Colon (tissue), 2 donors: ENCODE data around the gene CABLES2.
"Not testable (repeated sequence)": the region's sequence is repeated elsewhere in the genome, so short reads cannot be mapped to it uniquely, and the experiment has no call there.

ENCODE experiments used
- FAIRE-seq: peaks from 2 replicates; lab custom pipeline; 2012; peaks lifted over from hg19 to GRCh38; lab: Jason Lieb, UNC
- donor health status: control.
- donor health status: control.

Gene CABLES2

DNA sequence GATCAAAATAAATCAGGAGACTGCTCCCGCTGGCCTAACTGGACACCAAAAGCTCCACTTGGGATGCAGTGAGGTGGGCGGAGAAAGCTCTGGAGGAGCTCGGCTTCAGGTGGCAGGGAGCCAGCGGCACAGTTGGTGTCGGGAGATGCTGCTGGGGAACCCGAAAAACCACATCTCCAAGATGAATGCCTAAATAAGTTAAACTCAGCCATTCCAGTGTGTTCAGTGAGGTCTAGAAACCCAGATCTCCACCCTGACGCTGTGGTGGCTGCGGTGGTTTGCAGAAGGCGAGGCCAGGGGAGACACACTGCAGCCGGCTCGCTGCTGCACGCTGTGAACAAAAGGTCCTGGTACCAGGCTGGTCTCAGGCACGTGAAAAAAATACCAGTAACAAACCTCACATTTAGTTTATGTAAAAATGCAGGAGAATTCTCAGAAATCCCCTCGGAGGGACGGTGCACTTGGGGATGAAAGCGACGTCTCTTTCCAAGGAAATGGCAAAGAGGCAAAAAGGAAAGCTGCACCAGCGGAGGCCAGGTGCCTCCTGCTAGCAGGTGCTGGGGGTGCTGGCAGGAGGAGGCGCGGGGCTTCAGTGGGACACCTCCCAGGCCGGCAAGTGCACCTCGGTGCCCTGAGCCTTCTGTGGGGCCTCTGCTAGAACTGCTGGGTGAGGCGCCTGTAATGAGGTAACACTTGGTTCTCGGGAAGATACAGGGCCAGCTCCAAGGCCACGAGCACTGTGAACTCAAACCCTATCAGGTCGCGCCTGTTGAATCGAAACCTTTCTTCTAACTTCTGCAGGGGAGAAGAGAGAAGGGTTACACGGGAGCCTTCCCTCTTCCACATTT is 16.5 kb downstream of the CABLES2 start:
- FAIRE-seq = no peak

DNA sequence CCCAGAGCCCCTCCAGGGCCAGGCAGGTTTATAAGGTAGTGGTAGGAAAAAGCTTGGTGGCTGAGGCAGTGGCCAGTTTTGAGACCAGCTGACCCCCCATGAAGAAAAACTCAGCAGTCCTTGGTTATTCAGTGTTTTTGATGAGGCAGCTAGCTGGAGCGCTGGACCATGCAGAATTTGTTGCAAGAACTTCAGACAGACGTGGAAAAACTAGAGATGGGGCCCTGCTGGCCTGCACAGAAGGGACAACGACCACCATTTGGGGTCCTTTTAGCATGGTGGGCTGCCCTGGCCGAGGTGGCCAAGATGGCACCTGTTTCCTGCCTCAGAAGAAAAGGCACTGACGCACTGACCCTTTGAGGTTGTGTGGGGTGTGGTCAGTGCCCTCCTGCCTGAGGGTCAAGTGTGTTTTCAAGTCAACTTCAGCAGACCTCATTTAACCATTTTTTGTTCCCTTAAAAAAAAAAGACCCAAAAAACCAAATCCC is 17.4 kb downstream of the CABLES2 start:
- no peak for FAIRE-seq

DNA sequence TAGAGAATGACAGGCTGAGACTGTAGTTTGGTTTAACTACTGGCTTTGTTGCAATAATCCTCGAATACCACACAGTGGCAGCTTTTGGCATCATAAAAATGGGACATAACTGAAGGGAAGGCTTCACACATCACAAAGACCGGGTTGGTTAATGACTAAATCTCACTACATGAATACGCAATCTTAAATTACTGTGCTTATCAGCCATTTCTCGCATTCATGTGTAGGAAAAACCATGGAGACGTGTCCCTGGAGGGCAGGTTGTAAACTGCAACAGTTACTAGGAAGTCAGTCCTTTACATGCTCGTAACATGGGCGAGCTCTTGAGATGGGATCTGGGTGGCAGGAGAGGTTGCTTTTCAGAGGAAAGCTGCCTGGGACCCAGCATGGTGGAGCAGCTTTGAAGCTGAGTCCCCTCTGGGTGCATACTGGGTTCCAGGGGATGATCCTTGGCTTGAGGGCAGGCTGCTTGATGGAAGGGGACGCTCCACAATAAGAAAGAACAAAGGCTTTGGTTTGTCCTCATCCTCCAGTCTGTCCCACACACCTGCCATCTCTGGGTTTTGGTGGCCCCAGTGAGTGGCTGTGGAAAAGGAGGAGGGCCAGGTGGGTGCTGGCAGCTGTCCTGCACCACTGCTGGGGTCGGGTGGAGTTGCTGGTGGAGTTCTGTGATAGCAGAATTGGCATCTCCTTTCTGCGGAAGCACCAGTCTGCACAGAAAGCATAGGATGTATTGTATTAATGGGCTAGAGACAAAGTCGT is 18.1 kb downstream of the CABLES2 start:
- no peak for FAIRE-seq

DNA sequence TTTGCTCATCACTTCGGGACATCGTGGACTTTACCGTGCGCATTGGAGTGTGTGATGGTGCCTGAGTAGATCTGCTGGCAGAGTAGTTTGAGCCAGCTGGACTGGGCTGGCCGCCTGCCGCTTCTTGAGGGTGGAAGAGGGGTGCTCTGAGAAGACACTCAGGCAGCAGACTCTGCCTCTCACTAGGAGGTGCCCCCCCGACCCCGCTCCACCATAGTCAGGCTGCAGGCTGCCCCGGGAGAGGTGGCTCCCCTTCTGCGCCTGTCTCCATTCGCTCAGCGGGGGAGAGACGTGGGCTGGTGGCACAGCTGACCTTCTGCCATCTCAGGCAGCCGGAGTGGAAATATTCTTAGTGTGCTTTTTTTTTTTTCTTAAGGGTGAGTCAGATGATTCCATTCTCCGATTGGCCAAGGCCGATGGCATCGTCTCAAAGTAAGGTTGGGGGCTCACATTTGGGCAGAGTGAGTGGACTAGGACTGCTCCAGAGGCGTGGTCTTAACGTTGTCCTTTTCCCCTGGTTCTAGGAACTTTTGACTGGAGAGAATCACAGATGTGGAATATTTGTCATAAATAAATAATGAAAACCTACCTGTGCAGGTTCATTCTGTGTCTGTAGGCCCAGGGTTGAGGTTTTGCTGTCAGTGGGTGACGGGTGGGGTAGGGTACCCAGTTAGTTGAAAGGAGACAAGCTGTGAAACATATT is 19.0 kb downstream of the CABLES2 start:
- FAIRE-seq = no peak

DNA sequence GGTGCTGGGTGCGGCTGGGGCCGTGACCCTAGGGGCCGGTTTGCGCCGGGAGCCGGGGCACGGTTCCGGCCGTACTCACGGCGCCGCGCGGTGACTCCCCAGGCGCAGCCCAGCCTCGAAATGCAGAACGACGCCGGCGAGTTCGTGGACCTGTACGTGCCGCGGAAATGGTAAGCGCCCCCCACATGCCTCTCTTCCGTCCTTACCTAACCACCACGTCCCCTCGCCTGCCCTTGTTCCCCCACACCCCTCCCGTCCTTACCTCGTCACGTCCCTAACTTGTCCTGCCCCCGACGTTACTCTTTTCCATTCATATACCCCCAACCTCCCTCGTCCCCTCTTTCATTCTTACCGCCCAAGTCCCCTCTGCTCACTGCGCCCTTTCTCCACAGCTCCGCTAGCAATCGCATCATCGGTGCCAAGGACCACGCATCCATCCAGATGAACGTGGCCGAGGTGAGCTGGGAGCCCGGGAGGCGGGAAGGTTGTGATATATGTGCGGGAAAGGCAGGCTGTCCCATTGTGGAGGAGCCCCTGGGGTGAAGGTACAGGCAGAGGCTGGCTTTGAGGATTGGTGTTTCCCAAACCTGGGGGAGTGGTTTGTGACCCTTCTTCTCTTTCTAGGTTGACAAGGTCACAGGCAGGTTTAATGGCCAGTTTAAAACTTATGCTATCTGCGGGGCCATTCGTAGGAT is 19.7 kb downstream of the CABLES2 start:
- FAIRE-seq = no peak

DNA sequence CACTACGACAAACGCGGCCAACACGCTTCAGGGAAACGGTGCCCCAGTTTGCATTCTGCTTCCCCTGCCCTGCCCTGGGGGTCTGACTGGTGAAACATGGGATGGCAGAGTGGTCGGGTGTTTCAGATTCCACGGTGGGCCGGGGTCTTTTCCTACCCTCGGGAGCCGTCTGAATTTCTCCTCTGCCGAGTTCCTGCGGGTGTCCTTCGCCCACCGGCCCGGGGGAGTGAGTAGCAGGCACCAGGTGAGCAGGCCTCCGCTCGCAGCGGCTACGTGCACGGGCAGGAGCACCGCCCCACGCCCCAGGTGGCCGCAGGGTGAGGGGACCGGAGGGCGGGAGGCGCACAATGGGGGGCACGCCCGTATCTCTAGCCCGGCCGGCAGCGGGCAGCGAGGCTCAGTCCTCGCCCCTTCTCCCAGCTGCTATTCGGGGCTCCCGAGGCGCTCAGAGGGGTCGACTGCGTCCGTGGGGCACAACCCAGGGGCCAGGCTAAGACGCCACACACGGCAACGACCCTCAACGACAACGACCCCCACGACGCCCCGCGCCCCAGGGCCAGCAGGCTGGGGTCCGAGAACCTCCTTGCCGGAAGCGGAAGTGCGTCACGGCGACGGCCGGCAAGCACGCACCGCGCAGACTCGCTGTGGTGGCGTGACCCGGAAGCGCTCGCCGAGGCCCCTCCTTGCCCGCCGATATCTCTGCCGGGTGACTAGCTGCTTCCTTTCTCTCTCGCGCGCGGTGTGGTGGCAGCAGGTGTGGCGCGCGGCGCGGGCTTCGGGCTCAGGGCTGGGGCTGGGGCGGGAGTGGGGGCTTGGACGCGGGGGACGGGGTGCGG is 20.5 kb downstream of the CABLES2 start, which contains the start of gene RPS21:
RPS21 (plus strand) TSS at position 721 of the 836 bp plus-strand sequence. CDS start 236 bp downstream, outside the sequence.
- no peak for FAIRE-seq

DNA sequence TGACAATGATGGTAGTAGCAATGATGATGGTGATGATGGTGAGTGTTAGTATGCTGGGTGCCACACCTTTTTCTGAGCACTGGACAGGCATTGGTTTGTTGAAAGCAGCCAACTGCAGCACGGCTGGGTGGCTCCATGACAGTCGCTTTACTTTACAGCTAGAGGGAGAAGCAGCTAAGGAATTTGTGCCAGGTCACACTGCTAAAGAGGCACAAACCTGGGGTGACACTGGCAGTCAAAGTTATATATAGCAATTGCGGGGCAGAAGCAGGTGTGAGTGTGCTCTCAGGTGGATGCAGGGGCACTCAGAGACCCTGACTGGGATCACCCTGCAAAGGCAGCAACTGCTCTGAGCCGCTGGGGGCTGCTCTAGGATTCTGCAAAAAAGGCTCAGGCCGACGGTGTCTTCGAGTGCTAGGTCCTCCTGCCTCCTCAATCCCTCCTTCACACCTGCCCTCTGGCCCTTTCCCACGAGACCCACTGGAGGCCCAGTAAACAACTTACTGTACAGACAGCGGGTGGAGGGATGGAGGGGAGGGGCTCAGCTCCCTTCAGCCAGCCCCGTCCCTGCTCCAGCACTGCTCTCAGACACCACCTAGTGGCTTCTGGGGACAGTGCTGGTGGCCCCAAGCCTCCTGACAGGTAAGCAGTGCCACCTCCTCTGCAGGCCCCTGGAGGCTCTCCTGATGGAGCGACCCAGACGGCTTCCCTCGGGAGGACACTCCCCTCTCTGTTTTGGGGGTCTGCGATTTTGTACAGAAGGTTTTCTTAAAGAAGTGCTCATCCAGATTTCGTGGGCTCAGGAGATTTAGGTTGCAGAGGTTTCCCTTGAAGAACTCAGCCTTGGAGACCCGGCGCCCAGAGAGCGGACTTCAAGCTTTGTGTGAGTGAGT is 24.5 kb downstream of the CABLES2 start:
- FAIRE-seq = no peak

DNA sequence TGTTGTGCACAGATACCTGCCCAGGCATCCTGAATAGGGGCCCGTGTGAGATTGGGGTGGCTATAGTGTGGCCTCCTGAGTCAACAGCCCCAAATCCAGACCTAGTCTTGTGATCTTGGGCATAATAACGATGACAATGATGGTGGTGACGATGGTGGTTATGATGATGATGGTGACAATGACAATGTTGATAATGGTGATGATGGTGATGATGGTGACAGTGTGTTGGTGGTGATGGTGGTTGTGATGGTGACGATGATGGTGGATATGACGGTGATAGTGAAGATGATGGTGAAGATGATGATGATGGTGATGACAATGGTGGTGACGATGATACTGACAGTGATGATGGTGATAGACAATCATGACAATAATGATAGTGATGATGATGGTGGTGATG is 25.2 kb downstream of the CABLES2 start:
- no peak for FAIRE-seq

DNA sequence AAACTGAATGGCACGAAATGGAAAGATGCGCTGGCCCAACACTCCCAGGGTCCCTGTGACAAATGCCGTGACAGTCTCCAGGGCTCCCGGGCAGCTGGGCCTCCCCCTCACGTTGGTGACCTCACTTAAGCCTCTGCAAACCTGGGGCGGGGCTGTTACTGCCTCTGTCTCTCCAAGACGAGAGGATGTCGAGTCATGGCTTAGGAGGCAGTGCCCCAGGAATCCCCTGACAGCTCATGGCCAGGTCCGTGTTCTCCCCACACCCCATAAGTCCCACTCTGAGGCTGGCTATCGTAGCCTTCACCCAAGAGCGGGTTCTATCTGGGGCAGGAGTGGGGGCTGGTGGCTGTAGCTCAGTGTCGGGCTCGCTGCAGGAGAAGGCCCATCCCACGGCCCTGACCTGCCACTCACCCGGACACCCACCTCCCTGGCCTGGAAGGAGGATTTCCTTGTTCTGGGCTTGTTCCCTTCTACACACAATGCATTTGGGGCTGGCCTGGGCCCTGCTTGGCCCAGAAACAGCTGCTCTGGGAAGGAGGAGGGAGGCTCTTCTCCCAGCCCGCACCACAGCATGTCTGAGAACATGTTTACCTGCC is 25.8 kb downstream of the CABLES2 start:
- FAIRE-seq = no peak

DNA sequence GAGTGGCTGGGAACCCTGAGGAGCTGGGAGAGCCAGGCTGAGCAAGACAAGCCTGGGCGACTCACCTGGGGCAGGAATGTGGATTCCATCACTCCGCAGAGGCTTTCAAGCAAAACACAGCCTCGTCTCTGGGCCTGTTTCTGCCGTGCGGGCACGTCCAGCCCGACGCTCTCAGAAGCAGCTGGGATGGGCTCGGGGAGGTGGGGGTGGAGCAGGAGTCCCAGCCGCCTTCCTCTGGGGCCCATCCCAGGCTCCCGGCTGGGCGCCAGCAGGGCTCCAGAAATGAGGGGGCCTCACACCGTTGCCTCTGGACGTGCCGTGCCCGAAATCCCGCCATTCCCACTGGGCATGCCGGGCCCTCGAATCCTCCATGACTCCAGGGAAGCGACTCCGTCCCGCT is 28.9 kb downstream of the CABLES2 start:
- FAIRE-seq = no peak

DNA sequence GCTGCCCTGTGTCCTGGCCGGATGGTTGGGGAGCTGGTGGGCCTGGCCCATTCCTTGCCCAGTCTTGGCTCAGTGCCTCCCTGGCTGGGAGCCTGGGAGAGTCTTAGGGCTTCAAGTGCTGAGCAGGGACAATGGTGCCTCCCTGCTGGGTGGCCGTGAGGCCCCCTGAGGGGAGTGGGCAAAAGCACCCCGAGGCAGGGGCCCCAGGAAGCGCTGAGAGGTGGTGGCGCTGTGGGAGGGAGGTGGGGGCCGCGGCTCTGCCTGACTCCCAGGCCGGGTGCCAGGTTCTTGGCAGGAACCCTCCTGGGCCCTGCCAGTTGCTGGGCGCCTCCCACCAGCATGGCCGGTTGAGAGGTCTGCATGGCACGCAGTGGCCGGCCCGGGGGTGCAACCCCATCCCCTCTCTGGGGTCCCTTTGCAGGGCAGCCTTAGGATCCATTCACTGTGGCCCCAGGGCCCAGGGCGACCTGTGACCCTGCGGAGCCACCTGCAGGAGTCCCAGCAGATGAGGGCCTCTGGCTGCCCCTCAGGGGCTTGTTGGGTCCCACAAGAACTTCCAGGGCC is 29.4 kb downstream of the CABLES2 start:
- FAIRE-seq = no peak

DNA sequence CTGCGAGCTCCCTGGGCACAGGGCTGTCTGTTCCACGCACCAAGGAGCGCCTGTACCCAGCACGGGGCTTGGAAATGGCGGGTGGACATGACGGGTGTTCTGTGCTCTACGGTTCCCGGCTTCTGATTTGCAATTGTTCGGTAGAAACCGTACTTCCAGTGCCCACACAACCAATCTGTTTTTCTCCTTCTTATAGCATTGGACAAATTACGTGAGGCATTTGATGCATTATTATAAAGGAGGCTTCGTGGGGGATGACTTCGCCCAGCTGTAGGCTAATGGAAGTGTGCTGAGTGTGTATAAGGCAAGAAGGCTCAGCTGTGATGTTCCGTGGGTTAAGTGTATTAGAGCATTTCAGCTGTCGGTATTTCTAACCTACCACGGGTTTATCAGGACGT is 30.0 kb downstream of the CABLES2 start:
- no peak for FAIRE-seq

DNA sequence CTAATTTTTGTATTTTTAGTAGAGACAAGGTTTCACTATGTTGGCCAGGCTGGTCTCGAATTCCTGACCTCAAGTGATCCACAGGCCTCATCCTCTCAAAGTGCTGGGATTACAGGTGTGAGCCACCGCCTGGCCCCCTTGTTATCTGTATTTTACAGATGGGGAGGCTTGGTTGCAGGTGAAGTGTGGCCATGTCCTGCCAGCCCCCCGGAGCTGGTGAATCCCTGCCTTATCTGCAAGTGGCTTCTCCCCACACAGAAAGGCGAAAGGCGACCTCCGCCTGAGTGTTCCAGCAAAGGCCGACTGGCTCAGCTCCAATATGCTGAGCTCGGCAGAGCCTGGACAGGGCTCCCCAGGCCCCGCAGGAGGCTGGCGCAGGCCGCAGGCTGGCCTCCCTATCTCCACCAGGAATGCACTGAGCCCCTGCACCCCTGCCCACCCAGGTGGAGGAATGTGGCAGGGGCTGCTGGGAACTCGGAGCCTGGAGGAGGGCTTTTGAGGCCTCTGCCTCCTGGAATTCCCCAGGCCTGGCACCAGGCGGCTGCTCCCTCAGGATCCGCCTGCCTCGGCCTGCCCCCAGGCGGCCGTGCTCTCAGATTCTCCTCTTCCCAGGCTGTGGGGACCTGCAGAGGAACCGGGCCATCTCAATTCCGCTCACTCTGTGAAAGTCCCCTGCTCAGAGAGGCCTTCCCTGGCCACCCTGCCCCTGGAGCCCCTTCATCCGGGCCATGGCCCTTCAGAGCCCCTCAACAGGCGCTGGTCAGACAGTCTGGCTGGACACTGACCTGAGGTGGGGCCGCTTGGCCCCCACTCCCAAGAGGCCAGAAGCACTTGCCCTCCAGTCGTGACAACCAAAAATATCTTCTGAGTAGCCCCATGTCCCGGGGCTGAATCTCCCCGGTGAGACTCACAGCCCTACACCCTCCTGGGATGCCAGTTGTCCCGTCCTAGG is 30.7 kb downstream of the CABLES2 start:
- FAIRE-seq = no peak

DNA sequence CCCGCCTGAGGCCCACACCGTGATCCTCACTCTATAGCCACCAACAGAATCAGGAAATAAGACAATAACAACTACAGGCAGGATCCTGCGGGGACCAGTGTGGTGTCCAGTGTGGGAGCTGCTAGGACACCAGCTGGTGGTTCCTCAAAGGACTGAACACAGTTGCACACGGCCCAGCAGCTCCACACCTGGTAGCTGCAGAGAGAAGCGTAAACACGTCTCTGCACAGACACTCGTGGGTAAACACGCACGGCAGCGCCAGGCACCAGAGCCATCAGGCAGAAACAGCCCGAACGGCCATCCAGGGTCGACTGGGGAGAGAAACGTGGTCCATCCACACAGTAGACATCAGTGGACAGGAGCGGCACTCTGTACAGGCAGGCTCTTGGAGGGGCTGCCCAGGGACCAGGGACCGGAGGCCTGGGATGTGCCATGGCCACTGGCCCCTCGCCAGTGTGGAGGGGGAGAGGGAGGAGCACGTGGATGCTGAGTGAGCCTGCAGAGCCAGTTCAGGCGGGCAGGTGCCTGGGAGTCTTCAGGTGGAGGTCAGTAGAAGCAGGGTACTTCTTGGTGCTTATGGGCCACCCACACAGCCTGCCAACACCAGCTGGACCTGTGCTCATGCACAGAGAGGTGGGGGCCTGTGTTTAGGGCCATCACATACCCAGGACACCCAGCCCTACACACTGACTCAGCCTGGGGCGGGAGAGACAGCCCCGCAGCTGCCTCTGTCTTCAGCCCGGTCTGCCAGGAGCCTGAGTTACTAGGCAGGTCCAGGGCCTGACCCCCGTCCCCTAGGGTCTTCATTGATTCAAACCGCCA is 32.5 kb downstream of the CABLES2 start:
- FAIRE-seq = no peak

DNA sequence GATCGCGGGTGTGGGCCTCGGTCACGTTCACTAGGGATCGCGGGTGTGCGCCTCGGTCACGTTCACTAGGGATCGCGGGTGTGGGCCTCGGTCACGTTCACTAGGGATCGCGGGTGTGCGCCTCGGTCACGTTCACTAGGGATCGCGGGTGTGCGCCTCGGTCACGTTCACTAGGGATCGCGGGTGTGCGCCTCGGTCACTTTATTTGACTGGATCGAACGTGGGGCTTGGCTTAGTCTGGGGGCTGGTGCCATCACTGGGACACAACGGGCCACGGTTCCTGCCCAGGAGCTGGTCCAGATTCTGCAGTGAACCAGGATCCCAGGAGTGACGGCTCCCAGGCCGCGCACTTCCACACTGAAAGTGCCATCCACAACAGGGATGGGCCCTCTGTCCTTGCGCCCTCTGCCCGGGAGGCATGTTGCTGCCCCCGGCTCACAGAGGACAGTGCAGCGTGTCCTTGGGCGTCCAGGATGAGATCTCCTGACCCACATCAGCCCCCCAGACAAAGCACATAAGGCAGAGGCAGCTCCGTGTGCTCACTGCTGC is 33.4 kb downstream of the CABLES2 start:
- not testable (repeated sequence) for FAIRE-seq

DNA sequence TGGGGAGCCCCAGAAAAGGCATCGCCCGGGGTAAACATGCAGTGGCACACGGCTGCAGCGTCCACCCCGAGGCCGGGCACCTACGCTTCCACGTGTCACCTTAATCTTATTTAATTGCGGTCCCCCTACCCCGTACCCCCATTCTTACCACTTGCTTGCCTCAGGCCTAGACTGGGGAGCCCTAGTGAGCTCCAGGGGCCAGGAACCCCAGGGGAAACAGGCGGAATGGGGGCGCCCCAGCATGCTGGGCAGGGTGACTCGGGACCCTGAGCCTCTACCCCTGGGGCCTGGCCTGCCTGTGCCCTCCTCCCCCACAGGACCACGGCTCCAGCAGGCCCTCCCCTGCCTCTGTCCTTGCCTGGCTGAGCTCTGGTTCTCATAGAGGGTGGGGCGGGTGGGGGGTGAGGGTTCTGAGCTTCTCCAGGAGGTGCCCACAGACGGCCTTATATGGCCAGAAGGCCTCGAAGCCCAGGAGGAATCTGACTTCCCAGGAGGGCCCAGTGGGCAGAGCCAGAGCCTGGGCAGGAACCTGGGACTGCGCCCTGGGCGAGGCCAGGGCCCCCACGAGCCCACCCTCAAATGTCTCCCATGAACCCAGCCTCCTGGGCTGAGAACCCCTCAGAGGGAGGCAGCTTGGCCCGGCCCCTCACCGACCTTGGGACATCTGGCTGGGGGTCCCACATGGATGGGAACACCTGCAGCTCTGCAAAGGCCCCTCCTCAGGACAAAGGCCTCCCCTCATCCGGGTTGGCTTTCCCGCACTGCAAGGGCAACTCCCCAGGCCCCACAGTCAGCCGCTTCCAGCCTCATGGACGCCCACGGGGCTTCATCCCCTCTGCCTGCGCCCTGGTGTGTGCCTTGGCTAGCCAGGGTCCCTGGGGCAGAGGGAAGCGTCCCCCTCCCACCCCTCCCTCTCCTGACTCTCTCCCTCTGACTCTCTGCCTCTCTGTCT is 34.8 kb downstream of the CABLES2 start:
- FAIRE-seq = no peak
